Measurements from ENCODE around the gene NKAIN4. TPM values are rescaled to one million over a fixed set of nuclear protein-coding genes. Genes with fewer than 3 reads are reported as not detected.

Gene NKAIN4
- total RNA-seq, 3 donors from 2014 or later: not detected

- Histone ChIP-seq H3K4me1 (no peaks in the 10 kb centered on the region), H3K4me3 (no peak overlapping the region), H3K36me3 (no peaks in the 10 kb centered on the region), H3K27ac (no peak overlapping the region), H3K27me3 (peaks cover 0 to 69% of the 10 kb centered on the region in 2 donors), H3K9me3 (no peaks in the 10 kb centered on the region)
- intact Hi-C loops (cut with DNase I; ENCODE audit: low total_unique reads): loop anchor here (1.0 kb wide), 1 partner anchor 34 kb away; no protein-coding TSS in a partner anchor
- DNase-seq (ENCODE audit: low spot score in 2 of 2): no peak
- TF ChIP-seq CTCF (IDR thresholded peaks at IDR 0.05): no peak
- TF ChIP-seq POLR2A (IDR thresholded peaks at IDR 0.05): no peak
- TF ChIP-seq POLR2AphosphoS5 (IDR thresholded peaks at IDR 0.05): no peak
Observed at GRCh38 chr20:63260521-63260920, 6.3 kb upstream of the NKAIN4 start.

GRCh38 chr20:63259734-63260460 lies 5.6 kb upstream of the NKAIN4 start:
- H3K27ac ChIP-seq: no peak overlapping the region
- peaks cover 0 to 72% of the 10 kb centered on the region in 2 donors for H3K27me3 ChIP-seq
- no peaks in the 10 kb centered on the region for H3K36me3 ChIP-seq
- no peaks in the 10 kb centered on the region for H3K9me3 ChIP-seq
- intact Hi-C loops (cut with DNase I; ENCODE audit: low total_unique reads): loop anchor here (1.0 kb wide), 1 partner anchor 34 kb away; no protein-coding TSS in a partner anchor
- TF ChIP-seq POLR2AphosphoS5 (IDR thresholded peaks at IDR 0.05) (no peak), CTCF (IDR thresholded peaks at IDR 0.05) (no peak), POLR2A (IDR thresholded peaks at IDR 0.05) (no peak)
- H3K4me1 ChIP-seq: no peaks in the 10 kb centered on the region
- no peak overlapping the region for H3K4me3 ChIP-seq
- no peak for DNase-seq (ENCODE audit: low spot score in 2 of 2)

GRCh38 chr20:63258781-63259180 lies 4.5 kb upstream of the NKAIN4 start:
- Histone ChIP-seq H3K9me3 (no peaks in the 10 kb centered on the region), H3K4me3 (no peak overlapping the region), H3K27ac (no peak overlapping the region), H3K27me3 (peaks cover 4 to 78% of the 10 kb centered on the region in 2 donors), H3K36me3 (no peaks in the 10 kb centered on the region), H3K4me1 (peaks cover 0 to 2% of the 10 kb centered on the region in 2 donors)
- DNase-seq (ENCODE audit: low spot score in 2 of 2): no peak
- TF ChIP-seq POLR2A (IDR thresholded peaks at IDR 0.05): no peak
- no peak for TF ChIP-seq POLR2AphosphoS5 (IDR thresholded peaks at IDR 0.05)
- TF ChIP-seq CTCF (IDR thresholded peaks at IDR 0.05): no peak
- intact Hi-C loops (cut with DNase I; ENCODE audit: low total_unique reads): no loop called here

GRCh38 chr20:63257629-63258028 lies 3.4 kb upstream of the NKAIN4 start:
- Histone ChIP-seq H3K36me3 (no peaks in the 10 kb centered on the region), H3K4me3 (no peak overlapping the region), H3K9me3 (no peaks in the 10 kb centered on the region), H3K27ac (no peak overlapping the region), H3K27me3 (peaks cover 7 to 82% of the 10 kb centered on the region in 2 donors), H3K4me1 (peaks cover 4 to 9% of the 10 kb centered on the region in 2 donors)
- no peak for DNase-seq (ENCODE audit: low spot score in 2 of 2)
- TF ChIP-seq POLR2AphosphoS5 (IDR thresholded peaks at IDR 0.05): no peak
- no peak for TF ChIP-seq POLR2A (IDR thresholded peaks at IDR 0.05)
- no peak for TF ChIP-seq CTCF (IDR thresholded peaks at IDR 0.05)
- intact Hi-C loops (cut with DNase I; ENCODE audit: low total_unique reads): no loop called here

- no peak overlapping the region for H3K4me3 ChIP-seq
- intact Hi-C loops (cut with DNase I; ENCODE audit: low total_unique reads): no loop called here
- no peaks in the 10 kb centered on the region for H3K36me3 ChIP-seq
- no peak for DNase-seq (ENCODE audit: low spot score in 2 of 2)
- TF ChIP-seq POLR2A (IDR thresholded peaks at IDR 0.05) (no peak), CTCF (IDR thresholded peaks at IDR 0.05) (no peak), POLR2AphosphoS5 (IDR thresholded peaks at IDR 0.05) (no peak)
- H3K9me3 ChIP-seq: no peaks in the 10 kb centered on the region
- peaks cover 7 to 83% of the 10 kb centered on the region in 2 donors for H3K27me3 ChIP-seq
- H3K4me1 ChIP-seq: peaks cover 4 to 9% of the 10 kb centered on the region in 2 donors
- no peak overlapping the region for H3K27ac ChIP-seq
Observed at GRCh38 chr20:63256954-63257353, 2.7 kb upstream of the NKAIN4 start.

Measured in breast epithelium (tissue), 4 donors.